Head of caudate nucleus (tissue), 42 donors: ENCODE measurements around the gene ING5.
"Not testable (repeated sequence)": the region's sequence is repeated elsewhere in the genome, so short reads cannot be mapped to it uniquely, and the experiment has no call there.

Experiments used
- DNase-seq, 42 donors: peaks; one replicate each; pipeline versions ENCODE4 v3.0.0 to v3.0.0-alpha.2; 2020 to 2021; ENCODE audit warnings: mixed read lengths in 7 of 42
- intact Hi-C: fragments of 100-400 bp; cut with DNase I; formaldehyde crosslinking; loops from one replicate; pipeline ENCODE4 v1.15.0; 2022

Gene ING5

GRCh38 chr2:241750076-241750840 lies 48.4 kb downstream of the ING5 start:
- intact Hi-C loops, result no loop called here
- DNase-seq, result no peak

GRCh38 chr2:241751152-241751551 lies 49.3 kb downstream of the ING5 start:
- intact Hi-C loops, result no loop called here
- DNase-seq, result no peak

- intact Hi-C loops, result no loop called here
- DNase-seq, result no peak
Measured at GRCh38 chr2:241751776-241752175, 49.9 kb downstream of the ING5 start.

GRCh38 chr2:241752253-241752652 lies 50.4 kb downstream of the ING5 start:
- intact Hi-C loops, result no loop called here
- DNase-seq, result no peak

GRCh38 chr2:241752689-241753276 lies 50.9 kb downstream of the ING5 start:
- intact Hi-C loops, result no loop called here
- no peak for DNase-seq

- intact Hi-C loops, result no loop called here
Measured at GRCh38 chr2:241753493-241753892, 51.7 kb downstream of the ING5 start.

GRCh38 chr2:241754042-241754441 lies 52.2 kb downstream of the ING5 start:
- no peak for DNase-seq
- intact Hi-C loops, result no loop called here

More at GRCh38 chr2:241753493-241753892, 51.7 kb downstream of the ING5 start:
- DNase-seq, result no peak

- intact Hi-C loops, result no loop called here
- DNase-seq, result no peak
Measured at GRCh38 chr2:241755166-241755565, 53.3 kb downstream of the ING5 start.

- DNase-seq, result no peak
- intact Hi-C loops, result no loop called here
Measured at GRCh38 chr2:241755777-241756176, 53.9 kb downstream of the ING5 start.

- no peak for DNase-seq
Measured at GRCh38 chr2:241759067-241759807, 57.4 kb downstream of the ING5 start.

GRCh38 chr2:241759893-241760292 lies 58.1 kb downstream of the ING5 start:
- DNase-seq, intact Hi-C loops: not testable (repeated sequence)

More at GRCh38 chr2:241759067-241759807, 57.4 kb downstream of the ING5 start:
- intact Hi-C loops, result no loop called here

- no peak for DNase-seq
- intact Hi-C loops, result no loop called here
Measured at GRCh38 chr2:241760301-241760771, 58.5 kb downstream of the ING5 start.

- DNase-seq, result peak in 1 of 42 donors; percentile 9
- intact Hi-C loops, result no loop called here
Measured at GRCh38 chr2:241762321-241762932, 60.6 kb downstream of the ING5 start.

- intact Hi-C loops, result no loop called here
- peak in 2 of 42 donors; percentile 1 to 7 for DNase-seq
Measured at GRCh38 chr2:241762933-241763369, 61.1 kb downstream of the ING5 start.

- DNase-seq, result peak in 2 of 42 donors; percentile 4 to 6
- intact Hi-C loops, result no loop called here
Measured at GRCh38 chr2:241763551-241764274, 61.9 kb downstream of the ING5 start.

- intact Hi-C loops, result no loop called here
- peak in 6 of 42 donors; percentile 8 to 20 (median 14) for DNase-seq
Measured at GRCh38 chr2:241764275-241765241, 62.7 kb downstream of the ING5 start.

GRCh38 chr2:241767464-241768250 lies 65.8 kb downstream of the ING5 start:
- intact Hi-C loops, result no loop called here
- DNase-seq, result peak in 5 of 42 donors; percentile 6 to 38 (median 11)
